ENCODE measurements around the gene MROH2A. TPM values are rescaled to one million over a fixed set of nuclear protein-coding genes. Genes with fewer than 3 reads are reported as not detected.

MROH2A gene
- total and polyA plus RNA-seq, 9 of the 15 experiments (the other 6 are each of a cell fraction or from before 2014, with no cell fraction given): 0.03 TPM; not detected in 8

DNA sequence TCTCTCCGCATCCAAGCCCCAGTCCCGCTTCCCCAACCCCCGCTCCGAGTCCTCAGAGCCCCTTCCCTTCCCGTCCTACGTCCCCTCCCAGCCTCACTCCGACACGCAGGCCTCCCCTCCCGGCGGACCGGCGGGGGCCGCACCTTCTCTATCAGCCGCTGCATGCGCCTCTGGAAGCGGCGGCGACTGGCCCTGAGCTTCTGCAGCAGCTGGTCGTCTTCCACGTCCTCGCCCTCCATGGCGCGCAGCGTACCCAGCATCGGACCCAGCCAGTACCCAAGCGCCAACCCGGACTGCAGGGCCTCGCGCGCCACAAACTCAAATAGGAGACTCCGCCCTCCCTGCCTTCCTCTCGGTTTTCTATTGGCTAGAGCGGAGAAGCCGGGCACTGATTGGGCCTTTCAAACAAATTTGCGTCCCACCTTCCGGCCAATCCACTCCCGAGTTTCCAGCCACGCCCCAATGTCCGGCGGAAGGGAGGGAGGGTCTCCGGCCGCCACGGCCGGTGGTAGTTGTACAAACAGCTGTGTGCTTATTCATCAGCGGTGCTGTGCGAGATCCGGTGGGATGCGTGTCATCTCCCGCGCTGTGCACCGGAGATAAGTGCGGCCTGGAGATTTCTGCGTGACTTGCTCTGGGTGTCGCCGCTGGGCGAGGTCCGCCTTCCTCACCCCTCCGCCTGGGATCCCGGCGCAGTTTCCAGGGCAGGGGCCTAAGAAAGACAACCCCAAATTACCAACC, 76.3 kb downstream of the MROH2A start, which contains the start of gene HJURP (continued):
- TF ChIP-seq UBTF (IDR thresholded peaks at IDR 0.05; ENCODE audit: borderline replicate concordance in 1 of 2, low read depth in 2 of 2, low read length in 2 of 2): peak; percentile 19 to 26; a peak in 1 of 4 replicates
- TF ChIP-seq RERE (CRISPR knock-in tag; IDR thresholded peaks at IDR 0.05; ENCODE audit: borderline replicate concordance): no peak; the same call in 1 of the 2 replicates
- no peak for TF ChIP-seq GABPB2 (CRISPR knock-in tag; conservative IDR thresholded peaks at IDR 0.05)
- TF ChIP-seq, protein P1, sequence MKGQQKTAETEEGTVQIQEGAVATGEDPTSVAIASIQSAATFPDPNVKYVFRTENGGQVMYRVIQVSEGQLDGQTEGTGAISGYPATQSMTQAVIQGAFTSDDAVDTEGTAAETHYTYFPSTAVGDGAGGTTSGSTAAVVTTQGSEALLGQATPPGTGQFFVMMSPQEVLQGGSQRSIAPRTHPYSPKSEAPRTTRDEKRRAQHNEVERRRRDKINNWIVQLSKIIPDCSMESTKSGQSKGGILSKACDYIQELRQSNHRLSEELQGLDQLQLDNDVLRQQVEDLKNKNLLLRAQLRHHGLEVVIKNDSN (CRISPR knock-in tag; IDR thresholded peaks at IDR 0.05): no peak
- TF ChIP-seq, protein P2, sequence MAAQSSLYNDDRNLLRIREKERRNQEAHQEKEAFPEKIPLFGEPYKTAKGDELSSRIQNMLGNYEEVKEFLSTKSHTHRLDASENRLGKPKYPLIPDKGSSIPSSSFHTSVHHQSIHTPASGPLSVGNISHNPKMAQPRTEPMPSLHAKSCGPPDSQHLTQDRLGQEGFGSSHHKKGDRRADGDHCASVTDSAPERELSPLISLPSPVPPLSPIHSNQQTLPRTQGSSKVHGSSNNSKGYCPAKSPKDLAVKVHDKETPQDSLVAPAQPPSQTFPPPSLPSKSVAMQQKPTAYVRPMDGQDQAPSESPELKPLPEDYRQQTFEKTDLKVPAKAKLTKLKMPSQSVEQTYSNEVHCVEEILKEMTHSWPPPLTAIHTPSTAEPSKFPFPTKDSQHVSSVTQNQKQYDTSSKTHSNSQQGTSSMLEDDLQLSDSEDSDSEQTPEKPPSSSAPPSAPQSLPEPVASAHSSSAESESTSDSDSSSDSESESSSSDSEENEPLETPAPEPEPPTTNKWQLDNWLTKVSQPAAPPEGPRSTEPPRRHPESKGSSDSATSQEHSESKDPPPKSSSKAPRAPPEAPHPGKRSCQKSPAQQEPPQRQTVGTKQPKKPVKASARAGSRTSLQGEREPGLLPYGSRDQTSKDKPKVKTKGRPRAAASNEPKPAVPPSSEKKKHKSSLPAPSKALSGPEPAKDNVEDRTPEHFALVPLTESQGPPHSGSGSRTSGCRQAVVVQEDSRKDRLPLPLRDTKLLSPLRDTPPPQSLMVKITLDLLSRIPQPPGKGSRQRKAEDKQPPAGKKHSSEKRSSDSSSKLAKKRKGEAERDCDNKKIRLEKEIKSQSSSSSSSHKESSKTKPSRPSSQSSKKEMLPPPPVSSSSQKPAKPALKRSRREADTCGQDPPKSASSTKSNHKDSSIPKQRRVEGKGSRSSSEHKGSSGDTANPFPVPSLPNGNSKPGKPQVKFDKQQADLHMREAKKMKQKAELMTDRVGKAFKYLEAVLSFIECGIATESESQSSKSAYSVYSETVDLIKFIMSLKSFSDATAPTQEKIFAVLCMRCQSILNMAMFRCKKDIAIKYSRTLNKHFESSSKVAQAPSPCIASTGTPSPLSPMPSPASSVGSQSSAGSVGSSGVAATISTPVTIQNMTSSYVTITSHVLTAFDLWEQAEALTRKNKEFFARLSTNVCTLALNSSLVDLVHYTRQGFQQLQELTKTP (IDR thresholded peaks at IDR 0.05; ENCODE audit: low read depth in 1 of 2, partially characterized antibody in 2 of 2): no peak
- TF ChIP-seq ZNF707 (CRISPR knock-in tag; conservative IDR thresholded peaks at IDR 0.05): no peak
- no peak for TF ChIP-seq MTA1 (IDR thresholded peaks at IDR 0.05; ENCODE audit: borderline replicate concordance)
- TF ChIP-seq SAFB2 (IDR thresholded peaks at IDR 0.05; ENCODE audit: borderline replicate concordance, low read depth, low read length, severe bottlenecking): no peak
- TF ChIP-seq RUNX1 (IDR thresholded peaks at IDR 0.05; ENCODE audit: low read depth): no peak
- TF ChIP-seq MEF2A (IDR thresholded peaks at IDR 0.05; ENCODE audit: control insufficient read depth, low read depth, low read length): no peak
- no peak for TF ChIP-seq SMARCC2 (IDR thresholded peaks at IDR 0.05; ENCODE audit: low read depth)
